T-helper 1 cell treated with Interleukin-12 subunit alpha and Interleukin-12 subunit beta and Interleukin-4 antibody, amounts not matched to agents 30 ng/mL and 1 ng/mL, for 36 hours (primary cell): ENCODE measurements around the gene SWAP70. TPM values are rescaled to one million over a fixed set of nuclear protein-coding genes. Genes with fewer than 3 reads are reported as not detected.
"Not testable (repeated sequence)": the region's sequence is repeated elsewhere in the genome, so short reads cannot be mapped to it uniquely, and the experiment has no call there.

Source experiments
- intact Hi-C: fragments of 100-400 bp; cut with micrococcal nuclease; formaldehyde crosslinking; loops from one replicate; pipeline ENCODE4 v1.15.1; 2024
- total RNA-seq: library from RNA; stranded (reverse); gene quantifications from 2 replicates; pipeline ENCODE4 v1.2.3, GENCODE V29; 2022

The SWAP70 gene
- total RNA-seq, 1 donor from 2014 or later: 9.2 TPM

GRCh38 chr11:9689721-9690120, 25.8 kb downstream of the SWAP70 start:
- intact Hi-C loops: no loop called here

GRCh38 chr11:9691865-9692264, 28.0 kb downstream of the SWAP70 start:
- intact Hi-C loops: no loop called here

GRCh38 chr11:9692691-9693090, 28.8 kb downstream of the SWAP70 start:
- intact Hi-C loops: no loop called here

GRCh38 chr11:9693801-9694553, 30.1 kb downstream of the SWAP70 start:
- intact Hi-C loops: no loop called here

- intact Hi-C loops: not testable (repeated sequence)
These were observed 31.4 kb downstream of the SWAP70 start for GRCh38 chr11:9695228-9695627.

GRCh38 chr11:9697766-9698165, 33.9 kb downstream of the SWAP70 start:
- intact Hi-C loops: no loop called here

GRCh38 chr11:9700105-9700801, 36.4 kb downstream of the SWAP70 start:
- intact Hi-C loops: loop anchor here (5.0 kb wide), 1 partner anchor 37 kb away; no protein-coding TSS in a partner anchor

- intact Hi-C loops: loop anchor here (5.0 kb wide), 1 partner anchor 36 kb away; no protein-coding TSS in a partner anchor
These were observed 37.9 kb downstream of the SWAP70 start for GRCh38 chr11:9701799-9702198.

GRCh38 chr11:9703280-9703679, 39.4 kb downstream of the SWAP70 start:
- intact Hi-C loops: loop anchor here (5.0 kb wide), 1 partner anchor 34 kb away; no protein-coding TSS in a partner anchor

- intact Hi-C loops: loop anchor here (5.0 kb wide), 1 partner anchor 33 kb away; no protein-coding TSS in a partner anchor
These were observed 40.2 kb downstream of the SWAP70 start for GRCh38 chr11:9704037-9704436.

GRCh38 chr11:9704620-9705019, 40.7 kb downstream of the SWAP70 start:
- intact Hi-C loops: loop anchor here (5.0 kb wide), 1 partner anchor 33 kb away; no protein-coding TSS in a partner anchor

GRCh38 chr11:9705361-9705760, 41.5 kb downstream of the SWAP70 start:
- intact Hi-C loops: not testable (repeated sequence)

GRCh38 chr11:9708544-9708943, 44.7 kb downstream of the SWAP70 start:
- intact Hi-C loops: no loop called here

- intact Hi-C loops: no loop called here
These were observed 46.3 kb downstream of the SWAP70 start for GRCh38 chr11:9710223-9710622.

- intact Hi-C loops: no loop called here
These were observed 47.0 kb downstream of the SWAP70 start for GRCh38 chr11:9710852-9711251.

- intact Hi-C loops: no loop called here
These were observed 47.8 kb downstream of the SWAP70 start for GRCh38 chr11:9711454-9712307.

- intact Hi-C loops: no loop called here
These were observed 50.5 kb downstream of the SWAP70 start for GRCh38 chr11:9714272-9714940.

- intact Hi-C loops: no loop called here
These were observed 52.6 kb downstream of the SWAP70 start for GRCh38 chr11:9716275-9717039.

- intact Hi-C loops: no loop called here
These were observed 53.1 kb downstream of the SWAP70 start for GRCh38 chr11:9717040-9717357.

GRCh38 chr11:9717719-9718118, 53.8 kb downstream of the SWAP70 start:
- intact Hi-C loops: no loop called here
